Fibroblast of the conjunctiva (primary cell): Measurements from ENCODE around the gene EME2.
A peak's percentile ranks its signal among the peaks of the same experiment; 100 is the strongest.

ENCODE experiments used
- DNase-seq: peaks from one replicate; pipeline ENCODE4 v3.0.0-alpha.2; 2010; ENCODE audit warnings: low read depth

Gene EME2

DNA sequence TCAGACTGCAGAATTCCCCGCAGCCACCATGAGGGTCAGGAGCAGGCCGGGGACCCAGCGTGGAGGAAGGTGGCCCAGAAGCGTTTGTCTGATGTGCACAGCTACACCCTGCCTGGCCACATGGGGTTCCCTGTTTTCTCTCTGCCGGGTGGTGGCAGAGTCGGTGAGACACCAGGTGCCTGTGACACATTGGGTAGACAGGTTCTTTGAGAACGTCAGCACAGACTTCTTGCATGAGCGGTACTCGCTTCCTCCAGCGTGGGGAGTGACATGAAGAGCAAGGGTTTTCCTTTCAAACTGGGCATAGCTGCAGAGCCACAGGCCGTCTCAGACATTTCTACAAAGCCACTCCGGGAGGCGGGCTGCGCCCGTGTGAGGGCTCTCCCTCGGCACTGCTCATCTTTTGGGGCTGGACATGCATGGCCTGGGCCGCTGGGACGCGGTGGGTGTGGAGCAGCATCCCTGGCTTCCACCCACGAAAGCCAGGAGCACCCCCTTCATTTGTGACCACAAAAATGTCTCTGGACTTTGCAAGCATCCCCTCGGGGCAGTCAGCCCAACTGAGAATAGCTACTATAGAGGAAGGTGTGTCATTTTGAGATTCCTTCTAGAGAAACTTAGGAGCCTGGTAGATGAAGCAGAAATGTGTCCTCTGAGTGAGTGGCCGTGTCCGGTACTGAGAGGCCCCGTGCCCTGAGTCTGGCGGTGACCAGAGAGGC, 27.3 kb upstream of the EME2 start:
- peak; percentile 22 for DNase-seq

DNA sequence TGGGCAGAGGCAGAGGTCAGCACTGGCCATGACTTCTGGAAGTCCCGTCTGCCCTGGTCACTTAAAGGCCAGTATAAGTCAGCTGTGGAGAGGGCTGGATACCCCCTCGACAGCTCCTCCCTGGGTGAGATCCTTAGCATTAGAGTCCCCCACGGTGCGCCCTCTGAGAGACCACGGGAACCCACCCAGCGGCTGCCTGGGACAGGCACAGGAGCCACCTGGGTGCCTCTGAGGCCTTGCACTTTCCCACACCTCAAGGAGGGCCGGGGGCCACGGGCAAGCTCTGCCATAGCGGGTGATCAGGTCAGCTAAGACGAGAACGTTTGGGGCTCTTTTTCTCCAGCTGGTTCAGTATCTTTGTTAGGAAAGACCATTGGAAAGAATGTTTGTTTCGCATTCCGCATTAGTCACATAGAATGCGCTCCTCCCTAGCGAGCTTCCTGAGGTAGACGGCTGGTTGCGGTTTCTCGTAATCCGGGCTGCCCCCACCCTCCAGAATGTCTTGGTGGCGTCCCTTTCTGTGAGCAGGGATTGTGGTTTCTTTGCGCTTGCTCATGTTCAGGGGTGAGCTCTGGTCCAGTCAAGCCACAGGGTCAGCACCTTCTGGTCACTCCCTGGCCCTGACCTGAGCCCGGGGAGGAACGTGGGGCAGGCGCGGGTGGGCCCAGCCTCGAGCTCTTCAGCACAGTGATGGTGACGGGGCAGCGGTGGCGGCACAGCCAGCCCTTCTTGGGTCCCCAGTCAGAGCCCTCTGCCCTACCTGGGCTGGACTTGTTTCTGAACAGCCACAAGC, 26.5 kb upstream of the EME2 start:
- DNase-seq = peak; percentile 44

DNA sequence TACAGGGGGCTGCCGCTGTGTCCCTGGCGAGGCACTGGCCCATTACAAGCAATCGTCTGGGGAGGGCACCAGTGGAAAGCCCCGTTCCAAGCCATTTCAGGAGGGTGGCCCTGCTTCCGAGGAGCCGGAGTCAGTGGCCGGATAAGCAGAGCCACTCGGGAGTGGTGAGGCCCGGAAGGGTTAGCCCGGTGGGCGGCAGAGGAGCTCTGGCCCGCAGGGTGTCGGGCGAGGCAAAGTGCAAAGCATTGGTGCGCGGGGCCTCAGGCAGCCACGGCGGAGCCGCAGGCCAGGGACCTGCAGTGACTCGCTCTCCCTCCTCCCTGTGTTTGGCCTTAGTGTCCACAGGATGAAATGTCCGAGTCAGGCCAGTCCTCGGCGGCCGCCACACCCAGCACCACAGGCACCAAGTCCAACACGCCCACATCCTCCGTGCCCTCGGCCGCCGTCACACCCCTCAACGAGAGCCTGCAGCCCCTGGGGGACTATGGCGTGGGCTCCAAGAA, 25.9 kb upstream of the EME2 start:
- no peak for DNase-seq

DNA sequence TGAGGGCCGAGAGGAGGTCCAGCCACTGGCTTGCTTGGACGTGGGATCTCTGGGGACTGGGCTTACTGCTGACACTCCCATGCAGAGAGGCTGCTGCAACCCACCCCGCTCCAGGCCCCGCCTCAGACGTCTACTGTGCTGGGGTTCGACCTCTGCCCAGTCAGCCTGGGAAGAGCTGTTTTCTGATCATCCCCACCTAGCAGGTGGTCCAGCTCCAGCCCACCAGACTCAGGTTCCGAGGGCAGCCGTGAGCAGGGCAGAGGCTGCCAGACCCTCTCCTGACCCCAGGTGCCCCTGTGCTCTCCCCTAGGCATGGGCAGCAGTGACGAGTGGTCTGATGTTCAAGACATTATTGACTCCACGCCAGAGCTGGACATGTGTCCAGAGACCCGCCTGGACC, 24.7 kb upstream of the EME2 start:
- no peak for DNase-seq

DNA sequence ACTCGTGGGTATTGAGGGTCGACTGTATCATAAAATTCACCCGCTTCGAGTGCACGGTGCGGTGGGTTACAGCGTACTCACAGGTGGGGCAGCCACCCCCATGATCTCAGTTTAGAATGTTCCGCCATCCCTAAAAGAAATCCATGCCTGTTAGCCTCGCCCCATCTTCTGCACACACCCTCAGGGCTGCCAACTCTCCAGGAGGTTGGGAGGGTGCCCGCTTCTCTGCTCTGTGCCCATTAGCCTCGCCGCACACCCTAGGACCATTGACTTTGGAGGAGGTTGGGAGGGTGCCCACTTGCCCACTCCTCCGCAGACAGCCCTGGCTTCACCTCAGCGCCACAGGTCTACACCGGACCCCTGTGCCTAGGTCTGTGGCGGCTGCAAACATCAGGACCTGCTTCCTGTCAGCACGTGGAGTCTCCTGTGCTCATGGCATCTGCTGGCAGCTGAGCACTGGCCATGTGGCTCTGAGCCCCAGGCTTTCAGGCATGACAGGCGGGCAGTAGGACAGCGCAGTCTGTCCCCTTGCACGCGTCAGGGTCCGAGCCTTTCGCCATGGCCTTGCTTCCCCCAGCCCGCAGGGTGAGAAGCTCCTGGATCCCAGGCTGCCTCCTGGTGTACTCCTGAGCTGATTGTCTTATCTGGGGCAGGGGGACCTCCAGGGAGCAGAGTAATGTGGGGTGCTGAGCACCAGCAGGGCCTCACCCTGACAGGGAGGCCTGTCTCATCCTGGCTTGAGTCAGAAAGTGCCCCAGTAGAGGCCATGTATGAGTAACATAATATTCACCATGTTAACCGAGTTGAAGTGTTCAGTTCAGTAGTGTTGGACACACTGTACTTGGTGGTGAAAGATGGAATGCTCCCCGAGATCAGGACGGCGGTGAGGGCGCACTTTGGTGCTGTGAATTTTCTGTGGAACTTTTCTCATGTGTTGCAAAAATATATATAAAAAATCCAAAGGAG, 23.2 kb upstream of the EME2 start:
- DNase-seq = no peak

DNA sequence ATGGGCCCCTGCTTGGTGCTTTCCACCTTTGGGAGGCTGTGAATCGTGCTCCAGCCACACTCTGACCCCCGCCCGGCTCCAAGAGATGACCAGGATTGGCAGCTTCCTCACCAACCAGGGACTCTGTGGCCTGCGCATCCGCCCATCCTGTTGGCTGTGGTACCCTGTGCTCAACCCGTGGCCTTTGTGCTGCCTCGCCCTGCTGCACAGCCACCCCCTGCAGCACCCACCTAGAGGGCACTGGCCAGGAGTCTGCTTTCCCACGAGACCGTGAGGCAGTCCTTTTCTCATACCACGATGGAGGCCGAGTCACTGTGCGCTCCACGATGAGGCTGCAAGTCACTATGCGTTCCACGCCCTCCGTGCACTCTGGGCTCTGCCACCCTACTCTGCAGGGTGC, 20.7 kb upstream of the EME2 start:
- no peak for DNase-seq

DNA sequence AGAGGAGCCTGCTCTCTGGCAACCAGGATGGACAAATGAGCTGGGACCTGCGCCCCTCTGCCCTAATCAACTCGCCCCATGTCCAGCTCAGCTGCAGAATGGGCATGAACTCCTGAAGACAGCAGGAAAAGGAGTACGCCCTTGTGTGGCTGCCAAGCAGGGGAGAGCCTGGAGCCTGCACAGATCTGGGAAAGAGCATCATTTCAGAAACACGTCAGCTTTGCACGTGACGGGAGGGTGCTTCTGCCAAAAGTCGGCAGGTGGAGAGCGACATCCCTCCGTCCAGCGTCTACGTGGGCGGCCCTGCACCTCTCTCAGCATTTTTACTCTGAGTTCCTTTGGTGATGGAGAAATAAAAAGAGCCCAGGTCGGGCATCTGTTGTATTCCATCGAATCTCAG, 19.8 kb upstream of the EME2 start:
- no peak for DNase-seq

DNA sequence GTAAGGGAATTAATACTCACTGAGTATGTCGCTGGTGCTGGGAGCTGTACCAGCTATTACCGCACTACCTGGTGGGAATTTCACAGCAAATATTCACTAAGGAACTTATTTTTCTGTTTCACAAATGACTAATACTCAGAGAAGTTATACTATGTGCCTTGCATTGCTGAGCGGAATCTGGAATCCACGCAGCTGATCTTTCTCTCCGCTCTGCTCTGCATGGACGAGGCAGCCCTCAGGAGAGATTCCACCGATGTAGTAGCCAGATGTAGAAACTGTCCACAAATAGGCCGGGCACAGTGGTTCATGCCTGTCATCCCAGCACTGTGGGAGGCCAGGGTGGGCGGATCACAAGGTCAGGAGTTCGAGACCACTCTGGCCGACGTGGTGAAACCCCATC, 18.4 kb upstream of the EME2 start:
- DNase-seq = no peak

DNA sequence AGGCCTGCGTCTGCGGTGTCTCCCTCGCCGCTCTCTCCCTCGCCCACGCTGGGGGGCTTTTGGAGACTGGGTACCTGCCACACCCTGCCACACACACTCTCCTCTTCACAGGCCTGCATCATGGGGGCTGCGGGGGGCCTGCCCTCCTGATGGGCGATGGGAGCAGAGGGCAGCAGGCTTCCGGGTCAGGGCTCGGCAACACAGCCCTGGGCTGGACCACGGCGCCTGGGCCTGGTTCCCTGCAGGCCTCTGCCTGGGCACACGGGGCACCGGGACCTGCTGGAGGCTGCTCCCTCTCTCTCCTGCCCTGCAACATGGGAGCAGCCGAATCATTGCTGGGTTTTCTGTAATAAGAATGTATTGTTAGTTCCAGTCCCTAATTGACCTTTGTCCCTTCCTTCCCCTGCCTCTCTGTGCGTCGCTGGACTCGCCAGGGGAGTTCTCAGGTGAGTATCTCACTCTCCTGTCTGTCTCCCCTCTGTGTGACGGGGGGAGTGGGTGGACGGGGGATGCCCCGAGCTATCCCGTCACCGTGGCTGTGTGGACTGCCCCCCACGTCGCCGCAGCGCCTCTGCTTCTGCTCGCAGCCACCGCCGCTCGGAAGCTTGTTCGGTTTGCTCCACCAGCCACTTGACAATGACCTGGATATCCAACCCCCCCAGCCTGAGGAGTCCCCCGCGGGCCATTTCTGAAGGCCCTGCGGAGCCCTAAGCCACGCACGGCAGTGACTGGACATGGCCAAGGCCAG, 14.7 kb upstream of the EME2 start:
- DNase-seq = no peak

DNA sequence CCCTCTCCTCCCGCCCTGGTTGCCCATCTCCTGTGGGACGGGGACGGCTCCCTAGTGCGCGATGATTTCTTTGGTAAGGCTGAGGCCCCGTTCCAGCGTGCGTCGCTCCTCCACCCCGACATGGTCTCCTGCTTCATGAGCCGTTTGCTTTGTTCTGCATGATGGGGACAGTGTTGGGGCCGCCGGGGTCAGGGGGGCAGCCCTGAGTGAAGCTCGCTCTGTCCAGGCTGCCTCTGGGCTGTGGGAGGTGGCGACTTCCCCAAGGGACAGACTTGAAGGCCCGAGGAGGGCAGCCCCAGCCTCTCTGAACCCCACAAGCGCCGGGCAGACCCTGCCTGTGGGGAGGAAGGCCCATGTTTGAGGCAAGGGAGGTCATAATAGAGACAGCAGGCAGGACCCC, 13.7 kb upstream of the EME2 start:
- DNase-seq = no peak

DNA sequence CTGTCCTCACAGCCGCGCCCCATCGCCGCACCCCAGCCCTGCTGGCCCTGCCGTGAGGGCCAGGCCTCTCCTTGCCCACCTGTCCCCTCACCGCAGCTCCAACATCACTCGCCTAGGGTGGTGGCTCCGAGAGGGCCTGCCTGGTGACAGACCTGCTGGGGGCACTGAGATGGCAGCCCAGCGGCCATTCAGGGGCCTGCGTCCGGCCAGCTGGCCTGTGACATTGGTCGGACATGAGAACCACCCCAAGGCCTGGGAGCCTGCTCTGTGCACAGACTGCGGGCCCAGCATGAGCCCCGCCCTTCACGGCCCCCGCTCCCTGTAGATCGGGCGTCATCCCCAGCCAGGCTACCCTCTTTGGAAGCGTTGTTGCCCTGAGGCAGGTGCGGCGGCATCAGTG, 13.1 kb upstream of the EME2 start:
- no peak for DNase-seq

DNA sequence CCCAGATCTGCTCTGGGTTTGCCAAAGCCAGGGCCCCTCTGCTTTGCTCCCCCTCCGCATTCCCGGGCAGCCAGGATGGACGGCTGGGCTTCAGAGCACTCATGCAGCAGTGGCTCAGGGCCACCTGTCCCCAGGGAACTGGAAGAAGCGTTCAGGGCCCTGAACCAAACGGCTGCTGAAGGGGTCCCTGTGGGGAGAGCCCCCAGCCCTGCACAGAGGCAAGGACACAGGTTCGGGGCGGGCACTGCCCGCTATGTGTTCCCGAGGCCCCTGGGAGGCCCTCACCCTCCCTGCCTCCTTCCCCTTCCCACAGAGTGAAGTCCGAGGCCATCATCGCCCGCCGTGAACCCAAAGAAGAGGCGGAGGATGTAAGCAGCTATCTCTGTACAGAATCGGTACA, 11.7 kb upstream of the EME2 start:
- DNase-seq = no peak

DNA sequence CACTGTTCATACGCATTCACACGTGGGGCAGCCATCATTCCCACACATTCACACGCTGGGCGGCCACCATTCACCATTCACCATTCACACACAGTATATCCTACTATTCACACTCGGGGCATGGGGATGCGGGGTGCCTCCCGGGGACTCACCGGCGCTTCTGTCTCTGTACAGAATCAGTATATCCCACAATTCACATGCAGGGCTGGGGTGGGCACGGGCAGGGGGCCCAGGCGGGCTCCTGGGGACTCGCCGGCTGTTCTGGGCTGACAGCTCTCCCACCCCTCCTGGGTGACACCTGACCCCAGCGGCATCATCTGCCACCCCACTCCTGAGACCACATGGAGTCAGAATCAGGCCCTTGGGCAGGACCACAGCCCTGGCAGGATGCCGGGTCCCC, 10.9 kb upstream of the EME2 start:
- DNase-seq = no peak

DNA sequence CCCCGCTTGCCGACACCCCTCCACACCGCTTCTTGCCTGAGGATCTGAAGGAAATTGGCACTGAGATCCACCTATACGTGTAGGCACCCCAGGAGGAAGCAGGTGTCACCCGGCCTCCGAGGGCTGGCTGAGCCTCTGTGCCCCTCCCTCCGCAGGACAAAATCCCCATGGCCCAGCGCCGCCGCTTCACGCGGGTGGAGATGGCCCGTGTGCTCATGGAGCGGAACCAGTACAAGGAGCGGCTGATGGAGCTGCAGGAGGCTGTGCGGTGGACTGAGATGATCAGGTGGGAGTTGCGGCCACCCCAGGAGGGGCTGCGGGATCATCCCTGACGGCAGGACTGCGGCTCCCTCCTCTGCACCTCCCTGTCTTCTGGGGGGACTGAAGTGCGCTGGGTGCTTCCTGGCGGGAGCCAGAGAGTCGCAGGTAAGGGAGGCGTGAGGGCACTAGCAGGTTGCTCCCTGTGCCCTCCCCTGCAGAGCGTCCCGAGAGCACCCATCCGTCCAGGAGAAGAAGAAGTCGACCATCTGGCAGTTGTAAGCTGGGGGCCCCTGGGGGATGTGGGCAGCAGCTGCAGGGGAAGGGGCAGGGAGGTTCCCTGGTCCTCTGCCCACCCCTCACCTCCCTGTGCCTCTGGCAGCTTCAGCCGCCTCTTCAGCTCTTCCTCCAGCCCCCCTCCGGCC, 10.3 kb upstream of the EME2 start:
- DNase-seq = no peak

DNA sequence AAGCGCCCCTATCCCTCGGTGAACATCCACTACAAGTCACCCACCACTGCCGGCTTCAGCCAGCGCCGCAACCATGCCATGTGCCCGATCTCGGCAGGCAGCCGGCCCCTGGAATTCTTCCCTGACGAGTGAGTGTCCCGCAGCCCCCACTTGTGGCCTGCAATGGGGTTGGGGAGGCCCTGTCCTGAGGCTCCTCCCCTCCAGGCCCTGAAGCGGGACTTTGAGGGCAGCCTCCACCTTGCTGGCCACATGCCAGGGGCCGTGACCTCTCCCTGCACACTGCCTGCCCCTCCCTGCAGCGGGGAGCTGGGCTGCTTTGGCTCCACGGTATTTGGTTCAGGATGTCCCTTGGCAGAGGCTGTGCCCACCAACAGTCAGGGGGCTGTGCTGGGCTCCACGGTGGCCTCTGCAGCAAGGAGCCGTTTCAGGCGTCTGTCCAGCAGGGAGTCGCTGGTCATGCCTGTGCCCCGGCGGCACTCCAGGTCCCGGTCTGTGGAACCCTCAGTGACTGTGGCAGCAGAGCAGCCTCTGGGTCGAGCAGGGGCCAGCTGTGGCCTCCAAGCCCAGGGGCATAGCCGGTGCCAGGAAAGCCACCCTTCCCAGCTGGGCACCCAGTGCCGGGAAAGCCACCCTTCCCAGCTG, 9.6 kb upstream of the EME2 start:
- DNase-seq = no peak

DNA sequence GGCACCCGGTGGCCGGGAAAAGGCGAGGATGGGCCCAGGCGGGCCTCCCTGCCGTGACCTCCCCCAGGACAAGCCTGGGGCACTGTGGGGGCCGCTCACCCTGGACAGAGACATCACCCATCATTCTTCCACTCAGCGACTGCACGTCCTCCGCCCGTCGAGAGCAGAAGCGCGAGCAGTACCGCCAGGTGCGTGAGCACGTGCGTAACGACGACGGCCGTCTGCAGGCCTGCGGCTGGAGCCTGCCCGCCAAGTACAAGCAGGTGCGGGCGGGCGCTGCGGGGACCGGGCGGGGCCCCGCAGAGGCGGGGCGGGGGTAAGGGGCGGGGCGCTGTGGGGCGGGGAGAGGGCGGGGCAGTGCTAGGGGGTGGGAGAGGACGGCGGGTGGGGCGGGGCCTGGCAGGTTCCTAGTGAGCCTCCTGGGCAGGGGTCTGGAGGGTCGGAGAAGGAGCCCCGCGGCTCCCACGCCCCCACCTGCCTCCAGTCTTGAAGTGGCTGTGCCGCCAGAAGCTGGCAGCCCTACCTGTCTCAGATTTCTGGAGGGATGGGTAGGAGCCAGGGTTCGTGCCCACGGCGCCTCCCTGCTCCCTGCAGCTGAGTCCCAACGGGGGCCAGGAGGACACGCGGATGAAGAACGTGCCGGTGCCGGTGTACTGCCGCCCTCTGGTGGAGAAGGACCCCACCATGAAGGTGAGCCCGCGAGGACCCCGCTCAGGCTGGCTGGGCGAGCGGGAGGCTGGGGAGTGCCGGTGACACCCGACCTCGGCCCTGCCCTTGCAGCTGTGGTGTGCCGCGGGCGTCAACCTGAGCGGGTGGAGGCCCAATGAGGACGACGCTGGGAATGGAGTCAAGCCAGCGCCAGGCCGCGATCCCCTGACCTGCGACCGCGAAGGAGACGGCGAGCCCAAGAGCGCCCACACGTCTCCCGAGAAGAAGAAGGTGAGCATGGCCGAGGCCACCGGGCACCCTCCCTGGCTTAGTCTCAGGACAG, 8.8 kb upstream of the EME2 start:
- no peak for DNase-seq

DNA sequence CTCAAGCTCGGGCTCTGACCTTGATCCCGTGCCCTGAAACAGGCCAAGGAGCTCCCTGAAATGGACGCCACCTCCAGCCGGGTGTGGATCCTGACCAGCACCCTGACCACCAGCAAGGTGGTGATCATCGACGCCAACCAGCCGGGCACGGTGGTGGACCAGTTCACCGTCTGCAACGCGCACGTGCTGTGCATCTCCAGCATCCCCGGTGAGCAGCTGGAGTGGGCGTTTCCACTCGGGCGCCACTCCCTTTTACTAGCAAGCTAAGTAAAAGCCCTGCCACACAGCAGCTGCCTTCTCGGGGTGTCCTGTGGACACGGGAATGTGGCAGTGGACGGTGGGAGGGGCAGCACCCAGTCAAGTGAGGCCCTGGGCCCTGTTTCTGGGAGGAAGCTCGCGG, 7.6 kb upstream of the EME2 start:
- DNase-seq = no peak

DNA sequence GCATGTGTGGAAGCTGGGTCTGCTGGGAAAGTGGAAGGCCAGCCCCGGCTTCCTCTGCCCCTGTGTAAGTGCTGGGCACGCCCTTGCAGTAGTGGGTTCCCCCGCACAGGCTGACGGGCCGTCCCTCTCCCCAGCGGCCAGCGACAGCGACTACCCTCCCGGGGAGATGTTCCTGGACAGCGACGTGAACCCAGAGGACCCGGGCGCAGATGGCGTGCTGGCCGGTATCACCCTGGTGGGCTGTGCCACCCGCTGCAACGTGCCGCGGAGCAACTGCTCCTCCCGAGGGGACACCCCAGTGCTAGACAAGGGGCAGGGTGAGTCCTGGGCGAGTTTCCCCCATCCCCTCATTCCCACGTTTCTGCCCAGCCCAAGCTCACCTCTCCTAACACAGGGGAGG, 6.8 kb upstream of the EME2 start:
- no peak for DNase-seq

DNA sequence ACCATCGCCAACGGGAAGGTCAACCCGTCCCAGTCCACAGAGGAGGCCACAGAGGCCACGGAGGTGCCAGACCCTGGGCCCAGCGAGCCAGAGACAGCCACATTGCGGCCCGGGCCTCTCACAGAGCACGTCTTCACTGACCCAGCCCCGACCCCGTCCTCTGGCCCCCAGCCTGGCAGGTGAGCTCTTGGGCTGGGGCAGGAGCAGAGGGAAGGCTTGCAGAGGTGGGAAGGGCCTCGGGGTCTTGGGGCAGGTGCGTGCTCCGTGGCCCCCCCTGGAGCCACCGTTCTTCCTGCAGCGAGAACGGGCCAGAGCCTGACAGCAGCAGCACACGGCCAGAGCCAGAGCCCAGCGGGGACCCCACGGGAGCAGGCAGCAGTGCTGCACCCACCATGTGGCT, 6.4 kb upstream of the EME2 start:
- no peak for DNase-seq
